SK-N-SH treated with all-trans-retinoic acid at 6 μM for 48 hours (cell line): Measurements from ENCODE around the gene CENPB.

Experiments used
- ATAC-seq: fragments of 200-7000 bp; cut with Tn5 transposase; 3 replicates; pipeline ENCODE4 v1.9.1; 2020; ENCODE audit warnings: mild to moderate bottlenecking, moderate library complexity
- BACH2 ChIP-seq: fragments of 250-450 bp; sonication (Bioruptor Pico); IDR thresholded peaks from 2 replicates; pipeline ENCODE4 v1.9.0; 2021; ENCODE audit warnings: mild to moderate bottlenecking, borderline replicate concordance
- CSDC2 ChIP-seq: fragments of 250-450 bp; sonication (Bioruptor Pico); IDR thresholded peaks from 2 replicates; pipeline ENCODE4 v1.5.0; 2020; ENCODE audit warnings: mild to moderate bottlenecking, moderate library complexity
- ESRRG ChIP-seq: fragments of 250-450 bp; sonication (Bioruptor Pico); IDR thresholded peaks from 2 replicates; pipeline ENCODE4 v1.6.1; 2021; ENCODE audit warnings: mild to moderate bottlenecking
- GLIS3 ChIP-seq: fragments of 250-450 bp; sonication (Bioruptor Pico); IDR thresholded peaks from 2 replicates; pipeline ENCODE4 v1.5.0; 2020; ENCODE audit warnings: mild to moderate bottlenecking, moderate library complexity
- OSR1 ChIP-seq: fragments of 250-450 bp; sonication (Bioruptor Pico); IDR thresholded peaks from 2 replicates; pipeline ENCODE4 v1.8.0; 2022; ENCODE audit warnings: moderate library complexity, mild to moderate bottlenecking, inconsistent platforms
- PPARA ChIP-seq: fragments of 250-450 bp; sonication (Bioruptor Pico); IDR thresholded peaks from 2 replicates; pipeline ENCODE4 v1.5.0; 2020; ENCODE audit warnings: mild to moderate bottlenecking, borderline replicate concordance
- RARB ChIP-seq: fragments of 250-450 bp; sonication (Bioruptor Pico); IDR thresholded peaks from 2 replicates; pipeline ENCODE4 v1.8.0; 2021; ENCODE audit warnings: mild to moderate bottlenecking, moderate library complexity
- TCF4 ChIP-seq: fragments of 250-450 bp; sonication (Bioruptor Pico); IDR thresholded peaks from 2 replicates; pipeline ENCODE4 v1.8.0; 2021; ENCODE audit warnings: mild to moderate bottlenecking, moderate library complexity, borderline replicate concordance
- TOX ChIP-seq: fragments of 250-450 bp; sonication (Bioruptor Pico); IDR thresholded peaks from 2 replicates; pipeline ENCODE4 v1.8.0; 2021; ENCODE audit warnings: mild to moderate bottlenecking, moderate library complexity, borderline replicate concordance
- ZC3H10 ChIP-seq: fragments of 250-450 bp; sonication (Bioruptor Pico); IDR thresholded peaks from 2 replicates; pipeline ENCODE4 v1.5.1; 2021; ENCODE audit warnings: mild to moderate bottlenecking, moderate library complexity
- ZFP3 ChIP-seq: fragments of 250-450 bp; sonication (Bioruptor Pico); IDR thresholded peaks from 2 replicates; pipeline ENCODE4 v1.5.0; 2020; ENCODE audit warnings: mild to moderate bottlenecking, moderate library complexity
- ZFP30 ChIP-seq: fragments of 450-650 bp; formaldehyde crosslinking; IDR thresholded peaks from 2 replicates; pipeline ENCODE4 v1.5.0; 2022; ENCODE audit warnings: mild to moderate bottlenecking, moderate library complexity
- ZNF565 ChIP-seq: fragments of 450-650 bp; formaldehyde crosslinking; conservative IDR thresholded peaks from 2 replicates; pipeline ENCODE4 v1.5.0; 2020; ENCODE audit warnings: low read depth, mild to moderate bottlenecking, moderate library complexity
- ZNF70 ChIP-seq: fragments of 450-650 bp; formaldehyde crosslinking; IDR thresholded peaks from 2 replicates; pipeline ENCODE4 v1.5.0; 2020; ENCODE audit warnings: mild to moderate bottlenecking, moderate library complexity
- ZNF8 ChIP-seq: fragments of 450-650 bp; formaldehyde crosslinking; IDR thresholded peaks from 2 replicates; pipeline ENCODE4 v1.5.0; 2020; ENCODE audit warnings: mild to moderate bottlenecking, moderate library complexity
- TF ChIP-seq, protein P1 (sequence below): fragments of 250-450 bp; sonication (Bioruptor Pico); IDR thresholded peaks from 2 replicates; pipeline ENCODE4 v1.5.1; 2020; ENCODE audit warnings: low read depth, mild to moderate bottlenecking, moderate library complexity
- TF ChIP-seq, protein P2 (sequence below): fragments of 250-450 bp; sonication (Bioruptor Pico); IDR thresholded peaks from 2 replicates; pipeline ENCODE4 v1.5.1; 2021; ENCODE audit warnings: mild to moderate bottlenecking, moderate library complexity
- TF ChIP-seq, protein P3 (sequence below): fragments of 250-450 bp; sonication (Bioruptor Pico); IDR thresholded peaks from 2 replicates; pipeline ENCODE4 v1.8.0; 2021; ENCODE audit warnings: low read depth, mild to moderate bottlenecking, moderate library complexity, borderline replicate concordance
- TF ChIP-seq, protein P4 (sequence below): fragments of 250-450 bp; sonication (Bioruptor Pico); IDR thresholded peaks from 2 replicates; pipeline ENCODE4 v1.5.0; 2020; ENCODE audit warnings: mild to moderate bottlenecking, moderate library complexity
- TF ChIP-seq, protein P5 (sequence below): fragments of 250-450 bp; sonication (Bioruptor Pico); IDR thresholded peaks from 2 replicates; pipeline ENCODE4 v1.8.0; 2020; ENCODE audit warnings: mild to moderate bottlenecking, moderate library complexity, borderline replicate concordance

The CENPB gene

DNA sequence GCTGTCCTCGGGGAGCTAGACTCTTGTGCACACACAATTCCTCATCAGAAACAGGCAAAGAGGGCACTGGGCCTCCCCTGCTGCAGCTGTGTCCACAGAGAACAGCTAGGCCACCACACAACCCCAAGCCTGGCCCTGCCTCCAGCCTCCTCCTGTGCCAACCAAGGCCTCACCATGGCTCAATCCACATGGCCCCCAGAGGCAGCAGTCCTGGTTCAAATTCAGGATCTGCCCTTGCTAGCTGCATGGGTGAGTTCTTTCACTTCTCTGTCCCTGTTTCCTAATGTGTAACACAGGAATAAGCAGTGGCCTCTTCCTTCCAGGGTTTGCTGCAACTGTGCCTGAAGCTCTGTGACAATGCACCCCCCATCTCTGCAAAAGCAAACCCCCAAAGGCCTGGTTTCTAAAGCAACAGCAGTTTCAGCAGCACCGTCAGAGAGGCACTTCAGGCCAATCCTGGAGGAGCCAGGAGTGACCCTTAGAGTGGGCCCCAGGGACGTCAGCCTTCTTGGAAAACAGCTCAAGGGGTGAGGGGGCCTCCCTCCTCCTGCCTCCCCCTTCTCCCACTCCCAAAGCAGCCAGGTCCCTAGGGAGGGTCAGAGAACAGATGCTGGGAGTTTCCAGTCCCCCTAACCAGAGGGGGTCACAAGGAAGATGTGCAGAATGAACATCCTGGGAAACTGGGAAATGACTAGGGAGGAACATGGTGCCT is 21.2 kb downstream of the CENPB start:
- TF ChIP-seq RARB (CRISPR knock-in tag): no peak
- no peak for TF ChIP-seq ZC3H10 (CRISPR knock-in tag)
- no peak for TF ChIP-seq ZNF8 (CRISPR knock-in tag)
- no peak for TF ChIP-seq TOX
- TF ChIP-seq ZNF565 (CRISPR knock-in tag): no peak
- TF ChIP-seq TCF4: no peak
- TF ChIP-seq, all 23 proteins: peak for 0
- no peak for ATAC-seq

DNA sequence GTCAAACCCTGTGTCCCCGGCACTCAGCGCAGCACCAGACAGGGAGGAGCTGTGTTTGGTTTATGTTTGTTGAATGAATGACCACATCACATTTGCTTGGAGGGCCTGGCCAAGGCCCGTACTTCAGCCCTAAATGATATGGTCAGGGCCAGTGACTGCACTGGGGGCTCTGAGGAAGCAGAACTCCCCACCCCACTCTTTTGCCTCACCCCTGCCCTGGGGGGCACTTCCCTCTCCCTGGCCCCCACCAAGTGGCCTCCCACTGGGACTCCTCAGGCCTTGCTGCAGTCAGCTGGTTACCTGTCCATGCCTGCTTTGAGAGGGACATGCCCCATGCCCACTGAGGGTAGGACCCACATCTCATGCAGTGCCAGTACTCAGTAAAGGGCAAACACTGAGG is 21.9 kb downstream of the CENPB start:
- no peak for ATAC-seq
- TF ChIP-seq GLIS3 (CRISPR knock-in tag) (no peak), BACH2 (no peak), RARB (CRISPR knock-in tag) (no peak), ZFP3 (CRISPR knock-in tag) (no peak), PPARA (no peak), ZNF565 (CRISPR knock-in tag) (no peak), ESRRG (CRISPR knock-in tag) (no peak), ZNF70 (CRISPR knock-in tag) (no peak), TOX (no peak), OSR1 (no peak), CSDC2 (CRISPR knock-in tag) (no peak), ZFP30 (CRISPR knock-in tag) (no peak)
- TF ChIP-seq, protein P1, sequence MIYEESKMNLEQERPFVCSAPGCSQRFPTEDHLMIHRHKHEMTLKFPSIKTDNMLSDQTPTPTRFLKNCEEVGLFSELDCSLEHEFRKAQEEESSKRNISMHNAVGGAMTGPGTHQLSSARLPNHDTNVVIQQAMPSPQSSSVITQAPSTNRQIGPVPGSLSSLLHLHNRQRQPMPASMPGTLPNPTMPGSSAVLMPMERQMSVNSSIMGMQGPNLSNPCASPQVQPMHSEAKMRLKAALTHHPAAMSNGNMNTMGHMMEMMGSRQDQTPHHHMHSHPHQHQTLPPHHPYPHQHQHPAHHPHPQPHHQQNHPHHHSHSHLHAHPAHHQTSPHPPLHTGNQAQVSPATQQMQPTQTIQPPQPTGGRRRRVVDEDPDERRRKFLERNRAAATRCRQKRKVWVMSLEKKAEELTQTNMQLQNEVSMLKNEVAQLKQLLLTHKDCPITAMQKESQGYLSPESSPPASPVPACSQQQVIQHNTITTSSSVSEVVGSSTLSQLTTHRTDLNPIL (CRISPR knock-in tag): no peak
- TF ChIP-seq, protein P2, sequence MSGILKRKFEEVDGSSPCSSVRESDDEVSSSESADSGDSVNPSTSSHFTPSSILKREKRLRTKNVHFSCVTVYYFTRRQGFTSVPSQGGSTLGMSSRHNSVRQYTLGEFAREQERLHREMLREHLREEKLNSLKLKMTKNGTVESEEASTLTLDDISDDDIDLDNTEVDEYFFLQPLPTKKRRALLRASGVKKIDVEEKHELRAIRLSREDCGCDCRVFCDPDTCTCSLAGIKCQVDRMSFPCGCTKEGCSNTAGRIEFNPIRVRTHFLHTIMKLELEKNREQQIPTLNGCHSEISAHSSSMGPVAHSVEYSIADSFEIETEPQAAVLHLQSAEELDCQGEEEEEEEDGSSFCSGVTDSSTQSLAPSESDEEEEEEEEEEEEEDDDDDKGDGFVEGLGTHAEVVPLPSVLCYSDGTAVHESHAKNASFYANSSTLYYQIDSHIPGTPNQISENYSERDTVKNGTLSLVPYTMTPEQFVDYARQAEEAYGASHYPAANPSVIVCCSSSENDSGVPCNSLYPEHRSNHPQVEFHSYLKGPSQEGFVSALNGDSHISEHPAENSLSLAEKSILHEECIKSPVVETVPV (CRISPR knock-in tag): no peak
- TF ChIP-seq, protein P3, sequence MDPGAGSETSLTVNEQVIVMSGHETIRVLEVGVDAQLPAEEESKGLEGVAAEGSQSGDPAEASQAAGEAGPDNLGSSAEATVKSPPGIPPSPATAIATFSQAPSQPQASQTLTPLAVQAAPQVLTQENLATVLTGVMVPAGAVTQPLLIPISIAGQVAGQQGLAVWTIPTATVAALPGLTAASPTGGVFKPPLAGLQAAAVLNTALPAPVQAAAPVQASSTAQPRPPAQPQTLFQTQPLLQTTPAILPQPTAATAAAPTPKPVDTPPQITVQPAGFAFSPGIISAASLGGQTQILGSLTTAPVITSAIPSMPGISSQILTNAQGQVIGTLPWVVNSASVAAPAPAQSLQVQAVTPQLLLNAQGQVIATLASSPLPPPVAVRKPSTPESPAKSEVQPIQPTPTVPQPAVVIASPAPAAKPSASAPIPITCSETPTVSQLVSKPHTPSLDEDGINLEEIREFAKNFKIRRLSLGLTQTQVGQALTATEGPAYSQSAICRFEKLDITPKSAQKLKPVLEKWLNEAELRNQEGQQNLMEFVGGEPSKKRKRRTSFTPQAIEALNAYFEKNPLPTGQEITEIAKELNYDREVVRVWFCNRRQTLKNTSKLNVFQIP: no peak
- TF ChIP-seq, protein P4, sequence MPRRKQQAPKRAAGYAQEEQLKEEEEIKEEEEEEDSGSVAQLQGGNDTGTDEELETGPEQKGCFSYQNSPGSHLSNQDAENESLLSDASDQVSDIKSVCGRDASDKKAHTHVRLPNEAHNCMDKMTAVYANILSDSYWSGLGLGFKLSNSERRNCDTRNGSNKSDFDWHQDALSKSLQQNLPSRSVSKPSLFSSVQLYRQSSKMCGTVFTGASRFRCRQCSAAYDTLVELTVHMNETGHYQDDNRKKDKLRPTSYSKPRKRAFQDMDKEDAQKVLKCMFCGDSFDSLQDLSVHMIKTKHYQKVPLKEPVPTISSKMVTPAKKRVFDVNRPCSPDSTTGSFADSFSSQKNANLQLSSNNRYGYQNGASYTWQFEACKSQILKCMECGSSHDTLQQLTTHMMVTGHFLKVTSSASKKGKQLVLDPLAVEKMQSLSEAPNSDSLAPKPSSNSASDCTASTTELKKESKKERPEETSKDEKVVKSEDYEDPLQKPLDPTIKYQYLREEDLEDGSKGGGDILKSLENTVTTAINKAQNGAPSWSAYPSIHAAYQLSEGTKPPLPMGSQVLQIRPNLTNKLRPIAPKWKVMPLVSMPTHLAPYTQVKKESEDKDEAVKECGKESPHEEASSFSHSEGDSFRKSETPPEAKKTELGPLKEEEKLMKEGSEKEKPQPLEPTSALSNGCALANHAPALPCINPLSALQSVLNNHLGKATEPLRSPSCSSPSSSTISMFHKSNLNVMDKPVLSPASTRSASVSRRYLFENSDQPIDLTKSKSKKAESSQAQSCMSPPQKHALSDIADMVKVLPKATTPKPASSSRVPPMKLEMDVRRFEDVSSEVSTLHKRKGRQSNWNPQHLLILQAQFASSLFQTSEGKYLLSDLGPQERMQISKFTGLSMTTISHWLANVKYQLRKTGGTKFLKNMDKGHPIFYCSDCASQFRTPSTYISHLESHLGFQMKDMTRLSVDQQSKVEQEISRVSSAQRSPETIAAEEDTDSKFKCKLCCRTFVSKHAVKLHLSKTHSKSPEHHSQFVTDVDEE: no peak
- TF ChIP-seq, protein P5, sequence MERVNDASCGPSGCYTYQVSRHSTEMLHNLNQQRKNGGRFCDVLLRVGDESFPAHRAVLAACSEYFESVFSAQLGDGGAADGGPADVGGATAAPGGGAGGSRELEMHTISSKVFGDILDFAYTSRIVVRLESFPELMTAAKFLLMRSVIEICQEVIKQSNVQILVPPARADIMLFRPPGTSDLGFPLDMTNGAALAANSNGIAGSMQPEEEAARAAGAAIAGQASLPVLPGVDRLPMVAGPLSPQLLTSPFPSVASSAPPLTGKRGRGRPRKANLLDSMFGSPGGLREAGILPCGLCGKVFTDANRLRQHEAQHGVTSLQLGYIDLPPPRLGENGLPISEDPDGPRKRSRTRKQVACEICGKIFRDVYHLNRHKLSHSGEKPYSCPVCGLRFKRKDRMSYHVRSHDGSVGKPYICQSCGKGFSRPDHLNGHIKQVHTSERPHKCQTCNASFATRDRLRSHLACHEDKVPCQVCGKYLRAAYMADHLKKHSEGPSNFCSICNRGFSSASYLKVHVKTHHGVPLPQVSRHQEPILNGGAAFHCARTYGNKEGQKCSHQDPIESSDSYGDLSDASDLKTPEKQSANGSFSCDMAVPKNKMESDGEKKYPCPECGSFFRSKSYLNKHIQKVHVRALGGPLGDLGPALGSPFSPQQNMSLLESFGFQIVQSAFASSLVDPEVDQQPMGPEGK (CRISPR knock-in tag): no peak

DNA sequence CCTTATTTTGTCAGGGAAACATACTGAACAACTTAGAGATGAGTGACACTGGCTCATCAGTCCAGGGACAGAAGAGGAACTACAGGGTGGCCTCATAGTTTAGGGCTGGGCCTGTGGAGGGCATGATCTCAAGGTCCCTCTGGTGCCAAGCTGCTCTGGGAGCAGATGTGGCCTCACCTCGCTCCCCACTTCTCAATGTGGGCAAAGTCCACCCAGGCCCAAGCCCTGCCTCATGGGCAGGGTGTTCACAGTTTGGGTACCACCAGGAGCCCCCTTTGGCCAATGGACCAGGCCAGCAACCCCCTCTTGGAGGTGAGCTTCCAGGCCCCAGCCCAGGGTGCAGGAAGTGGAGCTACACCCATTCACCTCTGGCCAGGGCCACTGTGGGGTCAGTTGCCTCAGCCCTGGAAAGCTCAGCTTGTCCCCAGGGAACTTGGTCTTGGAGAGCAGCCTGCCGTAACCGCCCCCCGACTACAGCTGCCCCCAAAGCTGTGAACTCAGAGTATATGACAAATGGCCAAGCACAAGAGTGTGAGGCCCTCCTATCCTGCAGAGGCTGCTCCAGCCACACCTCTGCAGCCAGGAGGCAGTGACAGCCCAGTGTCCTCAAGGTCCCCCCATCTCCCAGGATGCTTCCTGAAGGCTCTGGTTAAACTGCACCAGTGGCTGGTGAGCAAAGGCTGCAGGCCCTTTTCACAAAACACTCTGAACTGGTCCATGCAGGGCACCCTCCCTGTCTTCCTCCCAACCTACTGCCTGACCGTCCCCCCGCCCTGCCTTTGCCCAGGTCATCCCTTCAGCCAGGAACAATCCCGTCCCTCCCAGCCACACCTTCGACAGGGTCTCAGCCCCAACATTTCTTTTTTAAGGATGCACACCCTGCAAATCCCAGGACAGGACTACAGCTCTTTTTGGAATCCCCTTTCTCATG is 22.6 kb downstream of the CENPB start:
- no peak for ATAC-seq
- TF ChIP-seq, protein P3: no peak
- TF ChIP-seq, protein P5 (CRISPR knock-in tag): no peak
- TF ChIP-seq ZFP30 (CRISPR knock-in tag): no peak
- no peak for TF ChIP-seq CSDC2 (CRISPR knock-in tag)
